A673 (cell line): ENCODE data around the gene FARSA. TPM values are rescaled to one million over a fixed set of nuclear protein-coding genes. Genes with fewer than 3 reads are reported as not detected.

ENCODE experiments used
- BruUV-seq: library from RNA; stranded (reverse); fragments of 400-500 nt; replicated peaks from 2 replicates; lab custom pipeline; 2021; lab: Mats Ljungman, UMichigan
- CTCF ChIA-PET: fragments of 300-600 bp; sonication (Branson Sonifier 250); formaldehyde crosslinking; loops from one replicate; lab custom pipeline; 2022; ENCODE audit warnings: antibody characterized with exemption; lab: Charles Lee
- POLR2A ChIA-PET: fragments of 300-600 bp; sonication (Branson Sonifier 250); formaldehyde crosslinking; loops from one replicate; lab custom pipeline; 2022; ENCODE audit warnings: antibody characterized with exemption; ENCODE audit not compliant: low non-redundant PET; lab: Charles Lee
- DNase-seq: peaks from one replicate; pipeline ENCODE4 v3.0.0-alpha.2; 2015; ENCODE audit warnings: low spot score
- H3K27ac ChIP-seq: fragments of 200-600 bp; sonication (generic); 2 replicates; pipeline ENCODE4 v1.5.1; 2016; ENCODE audit warnings: mixed run types, low read depth, mild to moderate bottlenecking, mixed read lengths, antibody characterized with exemption, low read length; ENCODE audit not compliant: poor library complexity, severe bottlenecking
- H3K27me3 ChIP-seq: fragments of 200-600 bp; sonication (generic); replicated peaks from 2 replicates; pipeline ENCODE4 v1.6.1; 2017; ENCODE audit warnings: mixed run types, low read depth, mild to moderate bottlenecking, mixed read lengths, antibody characterized with exemption, low read length; ENCODE audit not compliant: insufficient read depth, poor library complexity
- H3K36me3 ChIP-seq: fragments of 200-600 bp; sonication (generic); 2 replicates; pipeline ENCODE4 v1.6.1; 2016; ENCODE audit warnings: mixed run types, mild to moderate bottlenecking, mixed read lengths, antibody characterized with exemption, low read length; ENCODE audit not compliant: insufficient read depth, poor library complexity, severe bottlenecking
- H3K4me1 ChIP-seq: fragments of 200-600 bp; sonication (generic); 2 replicates; pipeline ENCODE4 v1.6.1; 2017; ENCODE audit warnings: mixed run types, mild to moderate bottlenecking, mixed read lengths, antibody characterized with exemption, low read length; ENCODE audit not compliant: insufficient read depth, poor library complexity, severe bottlenecking
- H3K4me3 ChIP-seq: fragments of 200-600 bp; sonication (generic); 2 replicates; pipeline ENCODE4 v1.5.1; 2016; ENCODE audit warnings: low read depth, mixed run types, mild to moderate bottlenecking, mixed read lengths, low read length; ENCODE audit not compliant: poor library complexity, severe bottlenecking
- H3K9me3 ChIP-seq: fragments of 200-600 bp; sonication (generic); 2 replicates; pipeline ENCODE4 v1.6.1; 2016; ENCODE audit warnings: mixed run types, low read depth, mild to moderate bottlenecking, mixed read lengths, antibody characterized with exemption, low read length; ENCODE audit not compliant: poor library complexity, severe bottlenecking
- CTCF ChIP-seq: fragments of 300-800, 200-600 bp; sonication (generic); conservative IDR thresholded peaks from 2 replicates; pipeline ENCODE4 v1.5.1; 2017; ENCODE audit warnings: low read depth, mild to moderate bottlenecking, antibody characterized with exemption, low read length, moderate library complexity, mixed read lengths
- EZH2 ChIP-seq: fragments of 200-600 bp; sonication (generic); IDR thresholded peaks from 2 replicates; pipeline ENCODE4 v1.6.1; 2017; ENCODE audit warnings: borderline replicate concordance, low read depth, mild to moderate bottlenecking, mixed read lengths, antibody characterized with exemption, low read length; ENCODE audit not compliant: poor library complexity, severe bottlenecking
- intact Hi-C: fragments of 100-400 bp; cut with micrococcal nuclease; formaldehyde crosslinking; loops from one replicate; pipeline ENCODE4 v1.10.0; 2022; ENCODE audit not compliant: unreplicated experiment
- total RNA-seq: library from RNA; stranded (reverse); gene quantifications from 2 replicates; pipeline ENCODE4 v1.2.3, GENCODE V29; 2021

Gene FARSA
- total RNA-seq, 1 experiment from 2014 or later = 162 TPM

GRCh38 chr19:12885749-12886650 lies 47.5 kb downstream of the FARSA start:
- peaks cover 12% of the 10 kb centered on the region for H3K9me3 ChIP-seq
- peaks cover 9% of the 10 kb centered on the region for H3K4me1 ChIP-seq
- no peak for TF ChIP-seq CTCF
- no peak for TF ChIP-seq EZH2
- no peak overlapping the region for H3K27ac ChIP-seq
- no peaks in the 10 kb centered on the region for H3K27me3 ChIP-seq
- no TSS peak for BruUV-seq
- intact Hi-C loops = loop anchor here (2.0 kb wide), 1 partner anchor 79 kb away; no protein-coding TSS in a partner anchor
- H3K36me3 ChIP-seq = no peaks in the 10 kb centered on the region
- POLR2A ChIA-PET = no interaction called here
- peak overlapping the region; percentile 46 for H3K4me3 ChIP-seq
- no peak for DNase-seq
- CTCF ChIA-PET = interaction anchor here (0.9 to 1.2 kb wide), 2 partner anchors 27 to 79 kb away, joined by 3 to 5 read pairs; no protein-coding TSS in a partner anchor

- Histone ChIP-seq H3K9me3 (peaks cover 12% of the 10 kb centered on the region), H3K27me3 (no peaks in the 10 kb centered on the region), H3K27ac (no peak overlapping the region), H3K36me3 (no peaks in the 10 kb centered on the region), H3K4me1 (peaks cover 5% of the 10 kb centered on the region), H3K4me3 (peak overlapping the region; percentile 46)
- intact Hi-C loops = loop anchor here (2.0 kb wide), 1 partner anchor 80 kb away; no protein-coding TSS in a partner anchor
- no TSS peak for BruUV-seq
- ChIA-PET POLR2A (no interaction called here), CTCF (interaction anchor here (0.5 to 1.2 kb wide), 4 partner anchors 18 to 191 kb away, joined by 3 to 5 read pairs (median 4); no protein-coding TSS in a partner anchor)
- peak; percentile 77 for DNase-seq
- TF ChIP-seq CTCF (peak; percentile 82), EZH2 (no peak)
Observed at GRCh38 chr19:12884926-12885748, 48.4 kb downstream of the FARSA start.

GRCh38 chr19:12884627-12884925 lies 48.9 kb downstream of the FARSA start:
- intact Hi-C loops = loop anchor here (2.0 kb wide), 1 partner anchor 80 kb away; no protein-coding TSS in a partner anchor
- no TSS peak for BruUV-seq
- H3K4me3 ChIP-seq = peak overlapping the region; percentile 46
- no peaks in the 10 kb centered on the region for H3K36me3 ChIP-seq
- POLR2A ChIA-PET = no interaction called here
- no peak for TF ChIP-seq CTCF
- TF ChIP-seq EZH2 = no peak
- H3K27ac ChIP-seq = no peak overlapping the region
- no peaks in the 10 kb centered on the region for H3K27me3 ChIP-seq
- peaks cover 12% of the 10 kb centered on the region for H3K9me3 ChIP-seq
- no peak for DNase-seq
- peaks cover 5% of the 10 kb centered on the region for H3K4me1 ChIP-seq
- CTCF ChIA-PET = interaction anchor here (0.9 to 1.2 kb wide), 2 partner anchors 29 to 81 kb away, joined by 3 to 5 read pairs; no protein-coding TSS in a partner anchor
